Urinary bladder (tissue), 4 donors: Measurements from ENCODE around the gene SLC38A3. TPM values are rescaled to one million over a fixed set of nuclear protein-coding genes. Genes with fewer than 3 reads are reported as not detected.

Experiments used
- DNase-seq: peaks from one replicate; pipeline ENCODE4 v3.0.0-alpha.2; 2015; ENCODE audit errors: extremely low spot score
- H3K27ac ChIP-seq: one replicate; pipeline ENCODE4 v1.5.1; 2013; ENCODE audit warnings: low read depth, mild to moderate bottlenecking, moderate library complexity
- H3K36me3 ChIP-seq: one replicate; pipeline ENCODE4 v1.6.1; 2013; ENCODE audit warnings: mild to moderate bottlenecking, moderate library complexity; ENCODE audit not compliant: insufficient read depth
- H3K4me1 ChIP-seq: one replicate; pipeline ENCODE4 v1.6.1; 2013; ENCODE audit warnings: mild to moderate bottlenecking, moderate library complexity; ENCODE audit not compliant: insufficient read depth
- H3K4me3 ChIP-seq: one replicate; pipeline ENCODE4 v1.5.1; 2013; ENCODE audit warnings: low read depth, low read length
- WGBS: extraction: QIAGEN DNeasy Blood & Tissue Kit; methylation state at CpG from one replicate; pipeline ENCODE4 v1.1.7; 2013; 5-methylcytosine and 5-hydroxymethylcytosine counted together
- polyA plus RNA-seq: library from polyadenylated mRNA; stranded (reverse); fragments of 200-250 nt; gene quantifications from one replicate; pipeline ENCODE4 v1.2.3, GENCODE V29; 2013
- total RNA-seq: library from RNA; depleted of rRNA; stranded (reverse); fragments of >200 nt; gene quantifications from one replicate; pipeline ENCODE4 v1.2.3, GENCODE V29; 2014
- donor health status: healthy with polysubstance abuse.
- donor health status: healthy.

Gene SLC38A3
- 0.63 TPM for total RNA-seq
- polyA plus RNA-seq, result 0.14 TPM

GRCh38 chr3:50204804-50205412, at the start of gene SLC38A3:
SLC38A3 (plus strand) TSS chr3:50205271; CDS start chr3:50214200, 8,929 bp downstream.
- Histone ChIP-seq H3K27ac (no peak within 1 kb of the TSS), H3K4me1 (no peaks in the 10 kb centered on the region), H3K4me3 (peak within 1 kb of the TSS; percentile 18), H3K36me3 (no peaks in the 10 kb centered on the region)
- WGBS, result 3% methylated on average over 41 of the region's 41 CpGs
- DNase-seq, result no peak

- peak overlapping the region; percentile 26 for H3K27ac ChIP-seq
- no peaks in the 10 kb centered on the region for H3K36me3 ChIP-seq
- WGBS, result 4% methylated on average over 37 of the region's 37 CpGs
- no peak for DNase-seq
- H3K4me3 ChIP-seq, result peak overlapping the region; percentile 60
- no peaks in the 10 kb centered on the region for H3K4me1 ChIP-seq
Observed at GRCh38 chr3:50155491-50155878, 49.6 kb upstream of the SLC38A3 start.

GRCh38 chr3:50155891-50156290, 49.2 kb upstream of the SLC38A3 start:
- no peak for DNase-seq
- WGBS, result 42% methylated on average over 13 of the region's 13 CpGs
- no peaks in the 10 kb centered on the region for H3K4me1 ChIP-seq
- H3K4me3 ChIP-seq, result peak overlapping the region; percentile 60
- H3K36me3 ChIP-seq, result no peaks in the 10 kb centered on the region
- no peak overlapping the region for H3K27ac ChIP-seq

GRCh38 chr3:50156549-50157493, 48.2 kb upstream of the SLC38A3 start:
- peak overlapping the region; percentile 61 for H3K27ac ChIP-seq
- DNase-seq, result no peak
- H3K4me3 ChIP-seq, result peak overlapping the region; percentile 60
- whole genome bisulfite sequencing, result 45% methylated on average over 20 of the region's 20 CpGs
- H3K4me1 ChIP-seq, result no peaks in the 10 kb centered on the region
- H3K36me3 ChIP-seq, result no peaks in the 10 kb centered on the region

GRCh38 chr3:50157827-50158529, 47.1 kb upstream of the SLC38A3 start:
- Histone ChIP-seq H3K4me1 (no peaks in the 10 kb centered on the region), H3K36me3 (no peaks in the 10 kb centered on the region), H3K4me3 (no peak overlapping the region), H3K27ac (peak overlapping the region; percentile 44)
- WGBS, result 82% methylated on average over 12 of the region's 12 CpGs
- peak; percentile 70 for DNase-seq

GRCh38 chr3:50158530-50159146, 46.4 kb upstream of the SLC38A3 start:
- H3K36me3 ChIP-seq, result no peaks in the 10 kb centered on the region
- 82% methylated on average over 10 of the region's 10 CpGs for WGBS
- H3K4me1 ChIP-seq, result no peaks in the 10 kb centered on the region
- DNase-seq, result no peak
- H3K4me3 ChIP-seq, result no peak overlapping the region
- H3K27ac ChIP-seq, result no peak overlapping the region

GRCh38 chr3:50160561-50160983, 44.5 kb upstream of the SLC38A3 start:
- WGBS, result 53% methylated on average over 7 of the region's 7 CpGs

GRCh38 chr3:50161320-50161719, 43.8 kb upstream of the SLC38A3 start:
- Histone ChIP-seq H3K4me1 (peaks cover 3% of the 10 kb centered on the region), H3K27ac (peak overlapping the region; percentile 54), H3K36me3 (no peaks in the 10 kb centered on the region), H3K4me3 (no peak overlapping the region)
- 82% methylated on average over 13 of the region's 13 CpGs for WGBS
- no peak for DNase-seq

More at GRCh38 chr3:50160561-50160983, 44.5 kb upstream of the SLC38A3 start:
- DNase-seq, result no peak
- Histone ChIP-seq H3K36me3 (no peaks in the 10 kb centered on the region), H3K27ac (no peak overlapping the region), H3K4me3 (no peak overlapping the region), H3K4me1 (no peaks in the 10 kb centered on the region)

- Histone ChIP-seq H3K4me1 (peaks cover 3% of the 10 kb centered on the region), H3K36me3 (no peaks in the 10 kb centered on the region), H3K4me3 (no peak overlapping the region), H3K27ac (peak overlapping the region; percentile 64)
- WGBS, result 81% methylated on average over 5 of the region's 5 CpGs
- DNase-seq, result no peak
Observed at GRCh38 chr3:50162034-50162883, 42.8 kb upstream of the SLC38A3 start.

- H3K4me3 ChIP-seq, result no peak overlapping the region
- no peak overlapping the region for H3K27ac ChIP-seq
- WGBS, result 42% methylated on average over 8 of the region's 8 CpGs
- H3K36me3 ChIP-seq, result no peaks in the 10 kb centered on the region
- H3K4me1 ChIP-seq, result peaks cover 5% of the 10 kb centered on the region
- no peak for DNase-seq
Observed at GRCh38 chr3:50163572-50164455, 41.3 kb upstream of the SLC38A3 start.

GRCh38 chr3:50164481-50164880, 40.6 kb upstream of the SLC38A3 start:
- DNase-seq, result no peak
- 31% methylated on average over 1 of the region's 1 CpG for WGBS
- no peak overlapping the region for H3K27ac ChIP-seq
- no peak overlapping the region for H3K4me3 ChIP-seq
- peaks cover 5% of the 10 kb centered on the region for H3K4me1 ChIP-seq
- no peaks in the 10 kb centered on the region for H3K36me3 ChIP-seq
